HepG2 (cell line): ENCODE results near the gene NOCT. TPM values are rescaled to one million over a fixed set of nuclear protein-coding genes. Genes with fewer than 3 reads are reported as not detected.
A peak's percentile ranks its signal among the peaks of the same experiment; 100 is the strongest.

Experiments used
- ATAC-seq: fragments of 200-7000 bp; cut with Tn5 transposase; 3 replicates; pipeline ENCODE4 v1.9.1; 2020; ENCODE audit warnings: mild to moderate bottlenecking, moderate library complexity
- BruUV-seq: library from RNA; stranded (reverse); fragments of 400-500 nt; replicated peaks from 2 replicates; lab custom pipeline; 2021; lab: Mats Ljungman, UMichigan
- CTCF ChIA-PET: fragments of 300-600 bp; formaldehyde crosslinking; extraction: SDS; loops from one replicate; lab custom pipeline; 2021; ENCODE audit warnings: low total read pairs, inconsistent platforms, low intra/inter-chr PET ratio; lab: Yijun Ruan, JAX
- POLR2A ChIA-PET: fragments of 350-600 bp; sonication (Branson Sonifier 250); formaldehyde crosslinking; loops from one replicate; lab custom pipeline; 2020; ENCODE audit warnings: antibody characterized with exemption, inconsistent platforms; lab: Yijun Ruan, JAX
- DNase-seq: peaks from one replicate; pipeline ENCODE4 v3.0.0-alpha.2; 2015; ENCODE audit warnings: low spot score
- FAIRE-seq: peaks from 3 replicates; lab custom pipeline; 2011; peaks lifted over from hg19 to GRCh38; lab: Jason Lieb, UNC
- H2AFZ ChIP-seq: one replicate; pipeline ENCODE4 v1.6.1; 2011; ENCODE audit warnings: low read length, inconsistent platforms
- H3K27ac ChIP-seq: fragments of 300-600 bp; 3 replicates; pipeline ENCODE4 v1.8.0; 2011; ENCODE audit warnings: mixed run types, mild to moderate bottlenecking, mixed read lengths, low read length, inconsistent platforms; ENCODE audit not compliant: insufficient read depth; ENCODE audit errors: extremely low read length
- H3K27me3 ChIP-seq, 2 experiments: fragments of 200-600 bp in 1 of 2; 2 replicates in 1 of 2; 3 replicates in 1 of 2; pipeline versions ENCODE4 v1.6.0 to v1.8.0; 2011; ENCODE audit warnings: low read length in 2 of 2, mild to moderate bottlenecking in 2 of 2, moderate library complexity in 2 of 2, inconsistent platforms in 1 of 2; ENCODE audit not compliant: insufficient read depth in 2 of 2, control insufficient read depth in 1 of 2
- H3K36me3 ChIP-seq, 2 experiments: fragments of 200-600 bp in 1 of 2; replicated peaks in 1 of 2; 2 replicates in 1 of 2; 3 replicates in 1 of 2; pipeline versions ENCODE4 v1.5.1 to v1.8.0; 2011; ENCODE audit warnings: low read length in 2 of 2, inconsistent platforms in 1 of 2; ENCODE audit not compliant: insufficient read depth in 2 of 2, control insufficient read depth in 1 of 2
- H3K4me1 ChIP-seq: 2 replicates; pipeline ENCODE4 v1.5.1; 2012; ENCODE audit warnings: low read length, inconsistent platforms; ENCODE audit not compliant: insufficient read depth
- H3K4me2 ChIP-seq: 2 replicates; pipeline ENCODE4 v1.6.0; 2011; ENCODE audit warnings: low read depth, low read length, inconsistent platforms
- H3K4me3 ChIP-seq, 3 experiments: fragments of 200-600 bp in 1 of 3; sonication (generic), shearing (Covaris generic) in 1 of 3; replicated peaks in 1 of 3; 2 replicates each; pipeline ENCODE4 v1.5.1; 2011 to 2016; ENCODE audit warnings: low read length in 3 of 3, inconsistent platforms in 2 of 3, low read depth in 2 of 3, mild to moderate bottlenecking in 2 of 3, control low read depth in 1 of 3, mixed read lengths in 1 of 3; ENCODE audit not compliant: insufficient read depth in 1 of 3
- H3K79me2 ChIP-seq: one replicate; pipeline ENCODE4 v1.6.1; 2011; ENCODE audit warnings: low read length, inconsistent platforms; ENCODE audit not compliant: insufficient read depth
- H3K9ac ChIP-seq: 2 replicates; pipeline ENCODE4 v1.6.0; 2011; ENCODE audit warnings: mild to moderate bottlenecking, low read depth, low read length, inconsistent platforms; ENCODE audit not compliant: insufficient read depth
- H3K9me3 ChIP-seq: 2 replicates; pipeline ENCODE4 v1.5.1; 2012; ENCODE audit warnings: mild to moderate bottlenecking, low read length
- H4K20me1 ChIP-seq: 2 replicates; pipeline ENCODE4 v1.6.0; 2011; ENCODE audit warnings: inconsistent platforms, mild to moderate bottlenecking, low read length, moderate library complexity; ENCODE audit not compliant: insufficient read depth
- ASH2L ChIP-seq: fragments of 300-600, 200-600 bp; sonication (generic); IDR thresholded peaks from 2 replicates; pipeline ENCODE4 v1.7.0; 2017; ENCODE audit warnings: low read depth, mild to moderate bottlenecking, moderate library complexity, mixed read lengths, low read length; ENCODE audit not compliant: insufficient read length
- CCDC6 ChIP-seq: sonication (generic); formaldehyde crosslinking; IDR thresholded peaks from 2 replicates; pipeline ENCODE4 v1.8.1; 2022; ENCODE audit warnings: mild to moderate bottlenecking, missing genetic modification reagents, moderate library complexity
- GTF3A ChIP-seq: sonication (generic); formaldehyde crosslinking; conservative IDR thresholded peaks from 2 replicates; pipeline ENCODE4 v1.4.0; 2020; ENCODE audit warnings: mild to moderate bottlenecking, missing genetic modification reagents
- ISL2 ChIP-seq: sonication (generic); formaldehyde crosslinking; IDR thresholded peaks from 2 replicates; pipeline ENCODE4 v1.5.0; 2020; ENCODE audit warnings: missing genetic modification reagents
- MAZ ChIP-seq, 2 experiments: sonication (generic) in 1 of 2; formaldehyde crosslinking in 1 of 2; IDR thresholded peaks; 2 replicates each; pipeline versions ENCODE4 v1.5.0 to v1.6.1; 2012 to 2020; ENCODE audit warnings: low read depth in 2 of 2, mild to moderate bottlenecking in 2 of 2, borderline replicate concordance in 1 of 2, improper control_type of control experiment in 1 of 2, low read length in 1 of 2, missing genetic modification reagents in 1 of 2, moderate library complexity in 1 of 2
- NFE2L2 ChIP-seq: fragments of 150-350 bp; IDR thresholded peaks from 2 replicates; pipeline ENCODE4 v1.6.1; 2014; ENCODE audit warnings: low read length
- SSRP1 ChIP-seq: IDR thresholded peaks from 2 replicates; pipeline ENCODE4 v1.6.1; 2016; ENCODE audit warnings: control low read depth
- XBP1 ChIP-seq: sonication (generic); formaldehyde crosslinking; IDR thresholded peaks from 2 replicates; pipeline ENCODE4 v1.5.0; 2020; ENCODE audit warnings: missing genetic modification reagents
- ZNF143 ChIP-seq: sonication (generic); formaldehyde crosslinking; IDR thresholded peaks from 2 replicates; pipeline ENCODE4 v1.4.0; 2020; ENCODE audit warnings: missing genetic modification reagents
- ZNF484 ChIP-seq: sonication (generic); formaldehyde crosslinking; IDR thresholded peaks from 2 replicates; pipeline ENCODE4 v1.5.1; 2020; ENCODE audit warnings: mild to moderate bottlenecking, low read depth, missing genetic modification reagents, borderline replicate concordance
- ZNF530 ChIP-seq: sonication (generic); formaldehyde crosslinking; IDR thresholded peaks from 2 replicates; pipeline ENCODE4 v1.5.0; 2020; ENCODE audit warnings: low read depth, mild to moderate bottlenecking, missing genetic modification reagents
- ZNF616 ChIP-seq: sonication (generic); formaldehyde crosslinking; IDR thresholded peaks from 2 replicates; pipeline ENCODE4 v1.5.0; 2020; ENCODE audit warnings: low read depth, mild to moderate bottlenecking, missing genetic modification reagents
- WGBS: methylation state at CpG from one replicate; pipeline ENCODE4 v1.1.6; 2017; ENCODE audit warnings: low lambda C conversion rate; 5-methylcytosine and 5-hydroxymethylcytosine counted together
- in situ Hi-C: cut with HindIII; loops from 2 replicates; pipeline ENCODE4 v1.10.0; 2017; ENCODE audit warnings: low pct_unique_long_range_greater_than_20kb; ENCODE audit not compliant: extremely low pct_ligation_motif_present
- intact Hi-C: fragments of 100-400 bp; cut with micrococcal nuclease; formaldehyde crosslinking; loops from one replicate; pipeline ENCODE4 v1.10.0; 2022; ENCODE audit not compliant: unreplicated experiment
- polyA plus RNA-seq, 8 experiments: library from polyadenylated mRNA; depleted of rRNA in 3 of 8; stranded (reverse) in 7 of 8; unstranded in 1 of 8; fragments of >200 nt; fragmentation: Illumina TruSeq in 4 of 8; extraction: Trizol in 4 of 8; gene quantifications; 2 replicates each; pipeline versions ENCODE4 v1.2.1 to v1.2.3, GENCODE V29; 2011 to 2016; ENCODE audit warnings: low read depth in 4 of 8, missing spikeins in 1 of 8, mixed read lengths in 1 of 8; ENCODE audit not compliant: insufficient read depth in 1 of 8
- total RNA-seq, 5 experiments: library from RNA; depleted of rRNA; stranded (reverse); fragments of >200 nt; fragmentation: Illumina TruSeq; extraction: Trizol; gene quantifications; 2 replicates each; pipeline ENCODE4 v1.2.3, GENCODE V29; 2016; ENCODE audit warnings: low read depth in 1 of 5
- TF ChIP-seq, protein P1 (sequence below): sonication (generic); formaldehyde crosslinking; conservative IDR thresholded peaks from 2 replicates; pipeline ENCODE4 v1.4.0; 2020; ENCODE audit warnings: missing genetic modification reagents
- TF ChIP-seq, protein P2 (sequence below): sonication (generic); formaldehyde crosslinking; IDR thresholded peaks from 2 replicates; pipeline ENCODE4 v1.5.0; 2020; ENCODE audit warnings: missing genetic modification reagents
- TF ChIP-seq, protein P3 (sequence below): sonication (generic); formaldehyde crosslinking; IDR thresholded peaks from 2 replicates; pipeline ENCODE4 v1.4.0; 2020; ENCODE audit warnings: missing genetic modification reagents

Gene NOCT
- total and polyA plus RNA-seq, 2 of the 13 experiments (the other 11 are each of a cell fraction or from before 2014, with no cell fraction given): 3.6 to 13.1 TPM

DNA sequence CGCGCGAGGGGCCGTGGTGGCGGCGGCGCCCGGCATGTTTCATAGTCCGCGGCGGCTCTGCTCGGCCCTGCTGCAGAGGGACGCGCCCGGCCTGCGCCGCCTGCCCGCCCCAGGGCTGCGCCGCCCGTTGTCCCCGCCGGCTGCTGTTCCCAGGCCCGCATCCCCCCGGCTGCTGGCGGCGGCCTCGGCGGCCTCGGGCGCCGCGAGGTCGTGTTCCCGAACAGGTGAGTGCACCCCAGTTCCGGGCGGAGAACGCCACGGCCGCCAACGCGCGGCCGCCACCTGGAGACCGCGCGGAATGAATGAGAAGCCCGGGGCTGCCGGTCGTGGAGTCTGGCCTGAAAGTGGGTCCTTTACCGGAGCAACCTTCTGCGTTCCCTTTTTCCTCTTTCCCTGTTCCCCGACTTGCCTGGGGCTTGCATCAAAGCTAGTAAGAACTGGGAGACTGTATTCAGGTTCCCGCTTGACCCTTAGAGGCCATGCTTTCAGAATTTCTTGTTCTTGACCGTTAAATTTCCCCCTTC lies 429 bp downstream of the NOCT start:
- Histone ChIP-seq H3K27ac (peak overlapping the region; percentile 85), H4K20me1 (peaks cover 16% of the 10 kb centered on the region), H3K27me3 (no peaks in the 10 kb centered on the region; a peak in 1 of 5 replicates), H3K9me3 (no peaks in the 10 kb centered on the region), H3K4me3 (peak overlapping the region; percentile 79 to 90 (median 81)), H2AFZ (no peak overlapping the region), H3K79me2 (peaks cover 44% of the 10 kb centered on the region), H3K4me1 (peaks cover 58% of the 10 kb centered on the region), H3K9ac (peak overlapping the region; percentile 81), H3K36me3 (peaks cover 0 to 2% of the 10 kb centered on the region in 2 experiments; a peak in 1 of 5 replicates), H3K4me2 (peak overlapping the region; percentile 93)
- 0% methylated on average over 10 of the region's 55 CpGs for WGBS
- peak; percentile 12 for DNase-seq
- ChIA-PET POLR2A (interaction anchor here (0.7 to 1.7 kb wide), 6 partner anchors 67 to 913 kb away, joined by 3 to 7 read pairs (median 4); partner anchors contain the start of genes ELF2, NAA15 and SLC7A11), CTCF (no interaction called here)
- no peak for FAIRE-seq
- intact Hi-C loops (loop anchor here (2.0 to 5.0 kb wide), 2 partner anchors 75 to 286 kb away; partner anchors contain the start of genes NAA15 and NDUFC1), in situ Hi-C loops (no loop called here)
- ATAC-seq: peak; percentile 33
- BruUV-seq: TSS peak; percentile 47
- TF ChIP-seq GTF3A (no peak), ZNF530 (CRISPR knock-in tag) (no peak), XBP1 (CRISPR knock-in tag) (no peak), MAZ (IDR thresholded peaks at IDR 0.05; ENCODE audit: borderline replicate concordance, low read depth, low read length) (no peak), MAZ (CRISPR knock-in tag; IDR thresholded peaks at IDR 0.05; ENCODE audit: low read depth) (no peak; the same call in 1 of the 2 replicates), ZNF484 (no peak), SSRP1 (CRISPR knock-in tag) (no peak), ASH2L (peak; percentile 82), NFE2L2 (no peak), ZNF616 (CRISPR knock-in tag) (0 out of 2 replicates have a peak, but pooled peaks have one; percentile 14), ISL2 (CRISPR knock-in tag) (no peak; the same call in 1 of the 2 replicates), ZNF143 (CRISPR knock-in tag) (no peak), CCDC6 (CRISPR knock-in tag) (peak; percentile 77; the same call in 1 of the 2 replicates)
- TF ChIP-seq, protein P1, sequence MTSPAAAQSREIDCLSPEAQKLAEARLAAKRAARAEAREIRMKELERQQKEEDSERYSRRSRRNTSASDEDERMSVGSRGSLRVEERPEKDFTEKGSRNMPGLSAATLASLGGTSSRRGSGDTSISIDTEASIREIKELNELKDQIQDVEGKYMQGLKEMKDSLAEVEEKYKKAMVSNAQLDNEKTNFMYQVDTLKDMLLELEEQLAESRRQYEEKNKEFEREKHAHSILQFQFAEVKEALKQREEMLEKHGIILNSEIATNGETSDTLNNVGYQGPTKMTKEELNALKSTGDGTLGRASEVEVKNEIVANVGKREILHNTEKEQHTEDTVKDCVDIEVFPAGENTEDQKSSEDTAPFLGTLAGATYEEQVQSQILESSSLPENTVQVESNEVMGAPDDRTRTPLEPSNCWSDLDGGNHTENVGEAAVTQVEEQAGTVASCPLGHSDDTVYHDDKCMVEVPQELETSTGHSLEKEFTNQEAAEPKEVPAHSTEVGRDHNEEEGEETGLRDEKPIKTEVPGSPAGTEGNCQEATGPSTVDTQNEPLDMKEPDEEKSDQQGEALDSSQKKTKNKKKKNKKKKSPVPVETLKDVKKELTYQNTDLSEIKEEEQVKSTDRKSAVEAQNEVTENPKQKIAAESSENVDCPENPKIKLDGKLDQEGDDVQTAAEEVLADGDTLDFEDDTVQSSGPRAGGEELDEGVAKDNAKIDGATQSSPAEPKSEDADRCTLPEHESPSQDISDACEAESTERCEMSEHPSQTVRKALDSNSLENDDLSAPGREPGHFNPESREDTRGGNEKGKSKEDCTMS (CRISPR knock-in tag): no peak
- TF ChIP-seq, protein P2, sequence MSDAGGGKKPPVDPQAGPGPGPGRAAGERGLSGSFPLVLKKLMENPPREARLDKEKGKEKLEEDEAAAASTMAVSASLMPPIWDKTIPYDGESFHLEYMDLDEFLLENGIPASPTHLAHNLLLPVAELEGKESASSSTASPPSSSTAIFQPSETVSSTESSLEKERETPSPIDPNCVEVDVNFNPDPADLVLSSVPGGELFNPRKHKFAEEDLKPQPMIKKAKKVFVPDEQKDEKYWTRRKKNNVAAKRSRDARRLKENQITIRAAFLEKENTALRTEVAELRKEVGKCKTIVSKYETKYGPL (CRISPR knock-in tag): no peak
- TF ChIP-seq, protein P3, sequence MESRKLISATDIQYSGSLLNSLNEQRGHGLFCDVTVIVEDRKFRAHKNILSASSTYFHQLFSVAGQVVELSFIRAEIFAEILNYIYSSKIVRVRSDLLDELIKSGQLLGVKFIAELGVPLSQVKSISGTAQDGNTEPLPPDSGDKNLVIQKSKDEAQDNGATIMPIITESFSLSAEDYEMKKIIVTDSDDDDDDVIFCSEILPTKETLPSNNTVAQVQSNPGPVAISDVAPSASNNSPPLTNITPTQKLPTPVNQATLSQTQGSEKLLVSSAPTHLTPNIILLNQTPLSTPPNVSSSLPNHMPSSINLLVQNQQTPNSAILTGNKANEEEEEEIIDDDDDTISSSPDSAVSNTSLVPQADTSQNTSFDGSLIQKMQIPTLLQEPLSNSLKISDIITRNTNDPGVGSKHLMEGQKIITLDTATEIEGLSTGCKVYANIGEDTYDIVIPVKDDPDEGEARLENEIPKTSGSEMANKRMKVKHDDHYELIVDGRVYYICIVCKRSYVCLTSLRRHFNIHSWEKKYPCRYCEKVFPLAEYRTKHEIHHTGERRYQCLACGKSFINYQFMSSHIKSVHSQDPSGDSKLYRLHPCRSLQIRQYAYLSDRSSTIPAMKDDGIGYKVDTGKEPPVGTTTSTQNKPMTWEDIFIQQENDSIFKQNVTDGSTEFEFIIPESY (CRISPR knock-in tag): no peak
